HG03558 (cell line): ENCODE results near the gene NEK11.

Experiments used
- ATAC-seq: cut with Tn5 transposase; IDR thresholded peaks from one replicate; pipeline ENCODE4 v1.9.1; 2021; ENCODE audit warnings: moderate number of reproducible peaks; ENCODE audit not compliant: unreplicated experiment; ENCODE audit errors: extremely low read depth

NEK11 gene

DNA sequence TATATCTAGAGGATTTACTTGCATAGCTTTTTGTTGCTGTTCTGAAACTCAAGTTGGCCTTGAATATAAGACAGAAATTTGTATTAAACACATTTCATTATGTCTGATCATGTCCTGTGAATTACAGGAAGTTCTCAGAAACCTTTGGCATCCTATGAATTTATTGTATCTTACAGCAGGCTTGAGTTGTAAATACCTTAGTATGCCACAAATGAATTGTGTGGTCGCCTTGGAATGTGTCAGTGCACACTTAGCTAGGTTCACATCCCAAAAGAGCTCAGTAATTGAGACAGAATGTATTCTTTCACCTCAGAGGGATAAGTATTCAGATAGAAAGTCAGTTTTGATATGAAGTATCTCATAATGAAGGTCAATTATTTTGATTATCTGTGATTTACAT lies 83.4 kb downstream of the NEK11 start:
- no peak for ATAC-seq

DNA sequence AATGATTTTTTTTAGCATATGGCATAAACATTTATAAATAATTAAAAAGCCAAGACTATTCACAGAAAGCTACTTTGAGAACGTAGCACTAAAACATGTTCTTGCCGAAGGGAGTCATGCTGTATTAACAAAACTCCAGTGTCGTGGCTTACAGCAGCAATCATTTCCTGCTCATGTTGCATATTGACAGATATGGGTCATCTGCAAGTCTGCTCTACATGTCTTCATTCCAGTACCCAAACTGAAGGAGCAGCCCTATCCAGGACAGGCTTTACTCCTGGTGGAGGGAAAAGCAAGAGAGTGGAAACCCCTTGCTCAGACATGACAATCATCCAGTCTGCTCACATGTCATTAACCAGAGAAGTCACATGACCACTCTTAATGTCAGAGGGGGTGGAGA lies 87.6 kb downstream of the NEK11 start:
- no peak for ATAC-seq

DNA sequence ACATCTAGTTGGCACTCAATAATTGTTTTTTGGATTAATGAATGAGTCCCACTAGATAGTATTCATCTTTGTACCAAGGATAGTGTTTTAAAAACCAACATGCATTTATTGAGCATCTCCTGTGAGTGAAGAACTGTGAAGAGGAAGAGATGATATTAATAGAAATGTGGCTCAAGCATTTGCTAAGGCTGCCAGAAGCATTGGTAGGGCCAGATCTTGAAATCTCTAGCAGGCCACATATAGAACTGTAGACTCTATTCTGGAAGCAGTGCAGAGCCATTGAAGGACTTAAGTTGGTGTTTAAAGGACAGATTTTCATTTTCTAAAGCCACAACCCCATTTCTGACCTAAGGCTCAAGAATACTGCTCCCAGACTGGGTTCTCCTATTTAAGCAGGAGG lies 99.0 kb downstream of the NEK11 start:
- no peak for ATAC-seq

DNA sequence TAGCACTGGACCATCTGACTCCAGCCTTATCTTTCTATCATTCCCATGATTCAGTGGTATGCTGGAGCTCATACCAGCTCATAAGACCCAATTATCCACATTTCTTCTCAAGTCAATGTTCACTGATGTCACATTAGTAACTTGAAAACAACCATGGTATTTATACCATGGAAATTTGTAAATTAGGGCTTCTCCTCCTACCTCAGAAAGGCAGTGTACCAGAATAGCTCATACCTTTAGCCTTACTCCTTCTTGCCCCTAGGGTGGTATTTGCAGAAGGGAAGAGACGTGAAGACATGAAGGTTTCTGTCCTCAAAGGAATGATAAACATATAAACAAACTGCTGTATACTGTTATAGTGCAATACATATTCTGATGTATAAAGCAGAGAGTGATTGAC lies 114.2 kb downstream of the NEK11 start:
- no peak for ATAC-seq

DNA sequence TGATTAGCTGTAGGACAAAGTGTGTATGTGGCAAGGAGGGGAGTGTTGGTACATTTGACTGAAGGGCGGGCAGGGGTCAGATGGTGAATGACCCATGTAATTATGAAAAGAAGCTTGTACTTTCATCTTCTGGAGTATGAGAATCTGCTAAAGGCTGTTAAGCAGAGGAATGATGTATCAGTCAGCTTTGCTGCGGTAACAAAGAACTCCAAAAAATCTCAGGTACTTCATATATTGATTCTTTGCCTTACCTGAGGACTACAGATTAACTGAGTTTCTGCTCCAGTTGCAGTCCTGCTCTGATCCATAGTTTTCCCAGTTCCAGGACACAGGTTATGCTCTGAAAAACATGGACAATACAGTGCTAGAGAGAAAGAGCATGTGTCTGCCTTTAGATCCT lies 115.1 kb downstream of the NEK11 start:
- ATAC-seq: no peak

DNA sequence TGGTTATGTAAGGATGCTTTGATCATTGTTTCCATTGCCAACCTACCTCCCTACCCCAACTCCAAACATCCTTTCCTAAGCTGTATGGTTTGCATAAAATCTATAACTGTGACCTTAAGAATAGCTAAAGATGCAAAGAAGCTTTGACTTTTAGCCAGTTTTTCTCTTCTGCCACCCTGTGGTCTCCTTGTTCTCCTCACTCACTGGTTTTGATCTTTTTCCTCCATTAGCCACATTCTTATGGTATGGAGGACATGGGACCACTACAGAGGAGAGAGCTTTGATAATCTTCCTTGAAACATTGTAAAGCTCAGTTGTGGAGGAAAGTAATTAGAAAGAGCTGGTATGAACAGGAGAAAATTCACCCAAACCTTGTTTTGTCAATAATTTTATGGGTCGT lies 115.9 kb downstream of the NEK11 start:
- ATAC-seq: no peak

DNA sequence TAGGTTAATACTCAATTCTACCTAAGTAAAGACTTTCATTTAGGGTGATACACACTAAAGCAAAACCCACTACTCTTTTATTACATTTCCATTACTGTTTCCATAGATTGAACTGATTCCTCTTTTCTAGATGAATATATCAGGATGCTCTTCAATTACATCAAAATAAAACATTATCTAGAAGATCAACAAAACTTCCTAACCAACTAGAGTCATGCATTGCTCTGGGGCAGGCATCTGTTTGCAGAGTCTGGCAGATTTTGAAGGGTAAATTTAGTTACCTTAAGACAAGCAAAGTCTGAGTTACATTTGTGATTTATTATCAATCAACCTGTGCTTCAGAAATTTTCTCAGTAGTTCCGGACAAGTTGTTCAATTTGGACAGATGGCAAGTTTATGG lies 117.1 kb downstream of the NEK11 start:
- no peak for ATAC-seq

DNA sequence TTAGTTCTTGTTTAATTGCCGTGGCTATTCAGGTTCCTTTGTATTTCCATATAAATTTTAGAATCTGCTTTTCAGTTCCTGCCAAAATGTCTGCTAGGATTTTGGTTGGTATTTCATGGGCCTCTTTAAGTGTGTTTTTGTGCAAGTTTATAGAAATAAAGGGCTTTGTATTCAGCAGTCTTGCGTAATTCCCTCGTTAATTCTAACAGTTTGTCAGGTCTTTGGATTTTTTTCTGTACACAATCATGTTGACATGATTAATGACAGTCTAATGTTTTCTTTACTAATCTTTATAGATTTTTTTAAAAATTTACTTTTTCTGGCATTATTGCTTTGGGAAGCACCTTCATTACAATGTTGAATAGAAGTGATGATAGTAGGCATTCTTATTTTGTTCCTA lies 120.9 kb downstream of the NEK11 start:
- no peak for ATAC-seq

DNA sequence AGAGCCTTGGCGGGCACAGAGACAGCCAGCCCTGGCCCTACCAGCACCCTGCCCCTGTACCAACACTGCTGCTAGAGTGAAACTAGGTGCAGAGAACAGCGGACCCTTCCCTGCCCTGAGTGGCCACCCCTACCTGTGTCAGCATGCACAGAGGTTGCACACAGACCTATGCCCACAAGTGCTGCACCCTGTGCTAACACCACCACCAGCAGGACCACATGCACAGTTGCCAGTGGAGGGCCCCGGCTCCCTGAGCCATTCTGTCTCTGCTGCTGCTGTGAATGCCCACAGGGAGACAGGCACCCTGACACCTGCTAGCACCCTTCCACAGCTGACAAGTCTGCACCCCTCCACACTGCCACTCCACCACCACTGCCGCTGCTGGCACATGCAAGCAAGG lies 131.8 kb downstream of the NEK11 start:
- no peak for ATAC-seq

DNA sequence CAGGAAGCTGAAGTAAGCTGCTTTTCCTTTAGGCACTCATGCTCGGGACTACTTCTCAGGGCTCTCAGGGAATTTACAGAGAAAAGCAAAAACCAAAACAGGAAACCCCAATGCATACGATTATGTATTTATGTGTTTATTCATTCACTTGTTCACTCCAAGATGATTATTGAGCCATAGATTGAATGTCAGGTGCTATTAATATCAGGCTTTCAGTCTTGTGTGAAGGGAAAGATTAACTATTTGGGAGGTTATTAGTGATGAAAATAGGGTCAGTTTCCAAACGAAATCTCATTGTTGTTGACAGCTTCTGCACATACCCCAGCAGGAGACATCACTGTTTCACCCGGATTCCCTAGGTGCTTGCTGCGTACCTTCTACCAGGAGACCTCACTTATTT lies 135.8 kb downstream of the NEK11 start:
- ATAC-seq: no peak

DNA sequence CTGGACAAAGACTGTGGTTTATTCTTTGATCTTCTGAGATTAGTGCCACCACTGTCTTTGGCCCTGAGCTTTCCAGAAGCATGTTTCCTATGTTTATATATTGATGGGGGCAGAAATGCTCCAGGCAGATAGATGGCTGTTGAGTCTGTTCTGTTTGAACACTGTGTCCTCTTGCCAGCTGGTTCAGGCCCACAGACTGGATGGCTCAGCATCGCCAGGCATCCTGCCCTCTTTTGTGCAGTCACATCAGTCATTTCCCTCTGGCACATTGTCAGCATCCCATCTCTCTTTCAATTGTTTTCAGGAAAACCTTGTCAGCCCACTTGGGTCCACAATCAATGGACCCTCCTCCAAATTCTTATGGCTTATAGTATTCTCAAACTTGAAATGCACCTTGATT lies 141.2 kb downstream of the NEK11 start:
- no peak for ATAC-seq

DNA sequence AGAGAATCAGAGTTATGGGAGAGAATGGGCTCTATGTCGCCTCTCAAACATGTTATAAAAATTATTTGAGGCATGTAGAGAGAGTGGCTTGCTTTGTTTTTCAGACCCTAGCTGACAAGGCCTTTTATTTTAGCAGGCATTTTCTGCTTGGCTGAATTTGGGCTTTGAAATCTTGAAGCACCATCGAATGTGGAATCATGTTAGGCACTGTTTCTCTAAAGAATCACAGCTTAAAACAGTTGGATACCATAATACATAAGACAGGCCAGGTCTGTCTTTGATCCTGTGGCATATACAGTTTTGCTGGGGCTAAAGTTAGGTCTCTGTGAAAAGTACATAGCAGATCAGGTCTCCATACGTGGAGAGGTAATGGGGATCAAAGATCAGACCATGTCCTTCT lies 142.7 kb downstream of the NEK11 start:
- ATAC-seq: no peak

DNA sequence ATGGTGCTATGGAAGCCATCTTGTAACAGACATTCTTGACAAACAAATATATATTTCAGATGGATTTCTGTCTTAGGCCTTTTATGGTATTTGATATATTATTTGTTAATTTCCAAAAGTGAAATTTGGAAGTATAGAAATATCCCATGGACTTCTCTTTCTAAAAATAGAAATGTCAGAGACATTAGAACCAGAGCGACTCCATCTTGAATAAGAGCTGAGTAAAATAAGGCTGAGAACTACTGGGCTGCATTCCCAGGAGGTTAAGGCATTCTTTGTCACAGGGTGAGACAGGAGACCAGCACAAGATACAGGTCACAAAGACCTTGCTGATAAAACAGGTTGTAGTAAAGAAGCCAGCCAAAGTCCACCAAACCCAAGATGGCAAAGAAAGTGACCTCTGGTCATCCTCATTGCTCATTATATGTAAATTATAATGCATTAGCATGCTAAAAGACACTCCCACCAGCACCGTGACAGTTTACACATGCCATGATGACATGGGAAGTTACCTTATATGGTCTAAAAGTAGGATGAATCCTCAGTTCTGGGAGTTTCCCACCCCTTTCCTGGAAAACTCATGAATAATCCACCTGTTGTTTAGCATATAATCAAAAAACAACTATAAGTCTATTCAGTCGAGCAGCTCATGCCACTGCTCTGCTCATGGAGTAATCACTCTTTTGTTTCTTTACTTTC lies 146.0 kb downstream of the NEK11 start:
- ATAC-seq: no peak

DNA sequence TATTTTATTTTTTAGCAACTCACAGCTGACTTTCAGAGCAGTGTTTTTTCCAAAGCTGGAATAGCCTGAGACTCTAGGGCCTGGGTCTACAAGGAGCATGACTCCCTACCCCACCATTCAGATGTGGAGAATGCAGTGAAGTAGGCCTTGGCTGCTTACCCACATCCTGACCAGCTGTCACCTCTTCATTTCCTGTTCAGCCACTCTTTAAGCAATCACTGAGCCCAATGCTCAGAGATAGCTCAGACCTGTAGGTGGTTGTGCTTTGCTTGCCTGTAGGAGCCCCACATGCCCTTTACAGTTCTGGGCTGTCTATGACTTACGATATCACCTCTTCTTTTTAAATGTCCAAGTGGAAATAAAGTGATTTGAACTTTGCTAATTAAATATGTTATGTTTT lies 148.1 kb downstream of the NEK11 start:
- no peak for ATAC-seq

DNA sequence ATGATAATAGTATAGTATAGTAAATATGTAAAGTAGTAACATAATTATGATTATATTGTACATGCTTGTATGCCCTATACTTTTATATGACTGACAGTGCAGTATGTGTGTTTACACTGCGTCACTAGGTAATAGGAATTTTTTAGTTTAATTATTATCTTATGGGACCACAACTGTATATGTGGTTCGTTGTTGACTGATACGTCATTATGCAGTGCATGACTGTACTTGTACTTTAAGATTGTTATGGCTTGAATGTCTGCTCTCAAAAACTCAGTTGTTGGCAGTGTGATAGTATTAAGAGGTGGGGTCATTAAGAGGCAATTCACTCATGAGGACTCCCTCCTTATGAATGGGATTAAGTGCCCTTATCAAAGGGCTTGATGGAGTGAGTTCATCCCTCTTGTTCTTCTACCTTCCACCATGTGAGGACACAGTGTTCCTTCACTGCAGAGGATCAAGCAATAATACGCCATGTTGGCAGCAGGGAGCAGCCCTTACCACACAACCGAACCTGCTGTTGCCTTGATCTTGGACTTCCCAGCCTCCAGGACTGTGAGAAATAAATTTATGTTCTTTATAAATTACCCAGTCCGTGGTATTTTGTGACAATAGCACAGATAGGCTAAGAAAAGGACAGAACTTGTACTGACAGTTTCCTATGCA lies 152.2 kb downstream of the NEK11 start:
- ATAC-seq: no peak

DNA sequence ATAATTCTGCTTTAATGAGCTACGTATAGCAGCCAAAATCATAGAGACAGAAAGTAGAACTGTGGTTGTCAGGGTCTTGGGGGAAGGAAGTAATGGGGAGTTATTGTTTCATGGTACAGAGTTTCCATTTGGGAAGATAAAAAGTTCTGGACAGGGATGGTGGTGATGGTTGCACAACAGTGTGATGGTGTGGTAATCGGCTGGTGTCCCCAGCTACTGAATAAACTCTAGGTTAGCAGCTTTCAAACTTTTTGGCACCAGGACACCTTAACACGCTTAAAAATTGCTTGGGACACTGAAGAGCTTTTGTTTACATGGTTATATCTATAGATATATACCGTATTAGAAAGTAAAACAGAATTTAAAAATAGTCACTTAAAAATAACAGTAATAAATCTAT lies 166.0 kb downstream of the NEK11 start:
- ATAC-seq: no peak

DNA sequence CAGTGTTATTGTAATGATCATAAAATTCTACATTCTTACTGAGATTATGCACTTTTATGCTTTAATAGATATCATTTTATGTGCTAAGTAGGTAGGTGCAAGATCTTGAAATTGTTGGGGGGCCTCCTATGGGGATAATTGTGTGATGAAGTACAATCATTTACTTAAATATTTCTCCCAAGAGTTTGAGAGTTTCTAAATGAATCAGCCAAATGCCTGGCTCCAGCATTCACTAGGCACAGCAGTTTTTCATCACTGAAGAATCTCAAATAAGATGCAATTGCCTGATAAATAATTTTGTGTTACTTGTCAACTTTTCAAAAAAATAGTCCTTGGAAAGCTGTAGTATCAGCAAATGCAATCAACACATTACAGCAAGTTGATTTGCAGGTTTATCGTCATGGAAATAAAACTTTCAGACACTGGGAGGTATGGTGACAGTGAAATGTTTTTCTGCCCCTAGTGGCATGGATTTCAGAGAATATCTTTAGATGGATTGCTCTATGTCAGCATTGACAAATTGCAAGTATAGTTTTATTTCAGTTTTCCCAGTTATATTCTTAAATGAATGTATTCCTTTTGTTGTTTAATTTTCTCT lies 167.1 kb downstream of the NEK11 start:
- no peak for ATAC-seq

DNA sequence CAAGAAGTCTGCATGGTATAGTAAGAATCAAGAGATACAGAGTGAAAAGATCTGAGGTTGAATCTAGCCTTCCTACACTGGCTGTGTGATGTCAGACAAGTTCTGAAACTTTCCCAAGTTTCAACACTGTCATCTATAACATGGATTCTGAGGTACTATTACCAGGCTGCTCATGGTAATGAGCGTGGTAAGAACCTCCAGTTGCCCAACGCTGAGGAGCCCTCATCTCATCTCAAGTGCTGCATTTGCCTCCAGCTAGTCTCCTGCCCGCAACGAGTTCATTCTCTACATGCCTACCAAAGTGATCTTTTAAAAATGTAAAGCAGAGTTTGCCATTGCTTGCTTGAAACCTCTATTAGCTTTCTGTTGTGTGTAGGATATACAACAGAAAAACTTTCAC lies 168.1 kb downstream of the NEK11 start:
- no peak for ATAC-seq

DNA sequence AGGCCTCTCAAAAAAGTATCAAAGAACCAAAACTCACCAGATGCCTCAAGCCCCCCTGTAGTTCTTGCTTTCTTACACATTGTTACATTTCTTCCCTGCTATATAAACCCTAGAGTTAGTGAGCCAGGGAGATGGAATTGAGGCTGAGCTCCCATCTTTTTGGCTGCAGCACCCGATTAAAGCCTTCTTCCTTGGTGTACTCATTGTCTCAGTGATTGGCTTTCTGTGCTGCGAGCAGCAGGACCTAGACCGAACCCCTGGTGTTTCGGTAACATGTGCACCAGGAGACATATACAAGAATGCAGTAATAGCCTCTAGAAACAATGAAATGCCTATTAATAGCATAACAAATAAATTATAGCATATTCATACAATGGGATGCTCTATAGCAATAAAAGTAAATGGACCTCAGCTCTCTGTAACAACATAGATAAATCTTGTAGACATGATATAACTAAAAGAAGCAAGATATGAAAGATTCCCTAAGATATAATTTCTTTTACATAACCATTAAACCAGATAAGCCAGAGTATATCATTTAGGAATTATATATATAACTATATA lies 174.0 kb downstream of the NEK11 start:
- no peak for ATAC-seq

DNA sequence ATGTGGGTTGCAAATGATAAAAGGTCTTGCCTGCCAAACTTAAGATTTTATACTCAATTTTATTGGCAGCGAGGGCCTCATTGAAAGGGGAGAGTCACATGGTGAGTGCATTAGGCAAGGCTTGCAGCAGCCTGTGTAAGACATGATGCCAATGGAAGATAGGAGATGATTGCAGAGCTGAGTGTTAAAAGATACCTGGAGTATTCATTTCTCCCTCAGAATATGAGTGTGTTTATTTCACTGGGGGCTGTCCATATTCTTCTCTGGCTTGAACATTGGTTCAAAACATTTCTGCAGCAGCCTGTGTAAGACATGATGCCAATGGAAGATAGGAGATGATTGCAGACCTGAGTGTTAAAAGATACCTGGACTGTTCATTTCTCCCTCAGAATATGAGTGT lies 189.7 kb downstream of the NEK11 start:
- ATAC-seq: no peak

DNA sequence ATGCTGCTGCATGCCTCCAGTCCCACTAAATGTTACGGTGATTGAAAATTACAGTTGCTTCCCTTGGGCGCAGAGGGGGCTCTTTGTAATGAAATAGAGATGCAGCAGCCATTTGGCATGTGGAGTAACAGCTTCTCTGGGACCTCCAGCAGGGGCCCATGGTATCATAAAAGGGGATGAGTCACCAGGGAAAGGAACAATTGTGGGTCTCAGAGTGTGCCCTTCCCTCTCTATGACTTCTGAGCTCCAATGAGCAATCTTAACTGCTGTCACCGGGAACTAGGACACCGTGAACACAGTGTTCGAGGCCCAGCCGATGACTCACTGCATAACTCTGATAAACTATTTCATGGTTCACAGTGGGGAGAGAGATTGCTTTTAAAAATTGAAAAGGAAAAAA lies 190.1 kb downstream of the NEK11 start:
- ATAC-seq: no peak

DNA sequence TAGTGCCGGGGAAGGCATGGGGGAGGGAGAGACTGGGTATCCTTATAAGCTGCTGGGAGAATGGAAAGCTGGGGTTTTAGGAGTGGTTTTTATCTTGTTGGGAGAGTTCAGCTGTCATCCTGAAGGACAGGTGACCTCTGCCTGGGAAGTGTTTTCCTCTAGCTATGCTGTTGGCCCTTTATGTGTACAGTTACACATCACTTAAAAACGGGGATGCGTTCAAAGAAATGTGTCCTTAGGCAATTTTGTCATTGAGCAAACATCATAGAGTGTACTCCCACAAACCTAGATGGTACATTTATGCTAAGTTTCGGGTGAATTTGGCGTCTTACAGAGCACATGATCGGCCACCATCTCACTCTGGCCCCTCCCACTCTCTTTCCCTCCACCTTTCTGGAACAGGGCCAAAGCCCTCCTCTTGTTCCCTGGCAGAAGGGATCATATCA lies 190.6 kb downstream of the NEK11 start:
- ATAC-seq: no peak
